HG02763 (cell line): ENCODE results near the gene AANAT.
A peak's percentile ranks its signal among the peaks of the same experiment; 100 is the strongest.

Source experiments
- ATAC-seq: cut with Tn5 transposase; IDR thresholded peaks from one replicate; pipeline ENCODE4 v1.9.1; 2021; ENCODE audit warnings: mild to moderate bottlenecking, moderate library complexity; ENCODE audit not compliant: unreplicated experiment

Gene AANAT

DNA sequence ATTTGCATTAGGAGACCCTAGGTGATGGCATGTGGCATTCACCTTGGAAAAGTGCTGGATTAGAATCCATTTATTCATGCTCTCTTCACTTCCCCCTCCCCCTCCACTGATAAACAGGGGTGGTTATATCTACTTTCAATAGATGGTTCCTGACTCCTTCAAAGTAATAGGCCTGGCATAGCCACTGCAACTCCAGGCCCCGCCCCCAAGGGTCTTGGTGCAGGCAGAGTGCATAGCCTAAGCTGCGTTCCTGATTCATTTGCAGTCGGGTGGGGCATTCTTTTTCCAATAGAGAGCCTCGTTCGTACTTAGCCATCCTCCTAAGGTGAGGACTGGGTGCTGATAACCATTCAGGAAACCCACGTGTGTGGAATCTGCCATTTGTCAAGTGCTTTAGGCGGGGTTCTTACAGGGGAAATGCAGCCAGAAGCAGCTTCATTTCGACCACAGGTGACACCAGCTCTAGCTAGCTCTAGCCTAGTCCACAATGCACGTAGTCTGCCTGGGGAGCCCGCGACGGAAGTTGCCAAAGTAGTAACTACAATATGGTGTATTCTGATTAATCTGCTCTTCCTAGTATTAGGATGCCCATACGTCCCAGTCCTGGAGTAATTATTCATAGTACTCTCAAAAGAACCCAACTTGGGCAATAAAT is 25.6 kb upstream of the AANAT start:
- no peak for ATAC-seq

DNA sequence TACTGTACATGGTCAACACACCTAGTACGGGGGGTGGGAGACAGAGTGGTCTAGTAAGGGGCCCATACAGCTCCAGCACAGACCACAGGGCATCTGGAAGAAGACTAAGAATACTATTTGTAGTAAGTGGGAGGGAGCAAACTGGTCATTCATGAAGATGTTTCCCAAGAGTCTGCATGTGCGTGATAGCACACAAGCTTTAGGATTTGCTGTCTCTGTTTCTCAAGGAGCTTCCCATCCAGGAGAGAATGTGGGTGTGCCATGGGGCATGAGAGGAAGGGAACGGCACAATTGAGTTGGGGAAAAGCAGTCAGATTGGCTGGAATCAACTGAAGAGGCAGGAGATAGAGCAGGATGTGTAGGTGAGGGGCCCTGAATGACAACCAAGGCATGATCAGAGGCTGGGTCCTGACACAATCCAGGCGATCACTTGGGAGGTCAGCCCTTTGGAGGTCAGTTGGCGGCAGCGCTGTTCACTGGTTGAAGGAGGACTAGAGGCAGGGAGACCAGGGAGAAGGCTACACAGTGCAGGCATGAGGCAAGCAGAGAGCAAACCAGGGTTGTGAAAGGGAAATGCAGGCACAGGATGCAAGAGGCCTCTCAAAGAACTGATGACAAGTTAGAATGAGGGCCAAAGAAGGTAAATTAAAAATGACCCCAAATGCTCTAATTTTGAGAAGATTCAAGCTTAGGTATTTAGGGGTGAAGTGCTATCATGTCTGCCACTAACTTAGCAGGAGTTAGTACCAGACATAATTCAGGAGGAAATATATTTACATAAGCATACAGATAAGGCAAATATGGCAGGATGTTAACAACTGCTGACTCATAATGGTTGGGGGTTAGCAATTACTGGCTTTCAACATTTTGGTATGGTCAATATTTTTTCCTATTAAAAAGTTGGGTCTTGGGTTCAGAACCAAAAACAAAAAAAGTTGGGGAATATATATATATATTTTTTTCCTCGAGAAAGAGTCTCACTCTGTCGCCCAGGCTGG is 24.8 kb upstream of the AANAT start:
- ATAC-seq, result no peak

DNA sequence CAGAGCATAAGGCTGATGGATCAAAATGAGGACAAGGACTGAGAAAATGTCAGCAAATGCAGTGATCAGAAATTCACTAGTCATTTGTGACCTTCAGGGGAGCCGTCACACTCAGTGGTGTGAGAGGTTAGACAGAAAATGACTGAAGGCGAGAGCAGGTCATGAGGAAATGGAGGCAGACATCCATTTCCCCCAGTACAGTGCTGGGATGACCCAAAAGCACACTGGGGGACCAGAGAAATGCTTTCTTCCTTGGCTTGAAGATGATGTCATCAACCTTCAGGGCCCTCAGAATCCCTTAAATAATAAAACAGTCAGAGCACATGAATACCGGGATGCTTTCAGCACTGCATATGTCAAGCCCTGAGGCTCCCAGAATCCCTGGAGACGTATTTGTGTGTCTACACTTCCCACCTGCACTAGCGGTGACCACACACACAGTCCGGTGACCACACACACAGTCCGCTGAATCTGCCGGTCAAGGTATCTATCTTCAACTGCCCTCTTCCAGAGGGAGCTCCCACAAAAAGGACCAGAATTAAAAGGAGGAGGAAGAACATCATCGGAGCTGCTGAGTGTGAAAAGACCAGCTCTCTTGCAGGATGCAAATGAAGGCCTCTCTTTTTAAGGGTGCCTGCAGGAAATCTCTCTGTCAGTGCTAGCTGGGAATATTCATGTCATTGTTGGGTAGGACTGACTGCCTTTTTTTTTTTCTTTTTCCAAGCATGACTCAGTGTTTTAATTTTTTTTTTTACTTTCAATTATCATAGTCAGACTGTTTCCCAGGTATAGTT is 22.7 kb upstream of the AANAT start:
- no peak for ATAC-seq

DNA sequence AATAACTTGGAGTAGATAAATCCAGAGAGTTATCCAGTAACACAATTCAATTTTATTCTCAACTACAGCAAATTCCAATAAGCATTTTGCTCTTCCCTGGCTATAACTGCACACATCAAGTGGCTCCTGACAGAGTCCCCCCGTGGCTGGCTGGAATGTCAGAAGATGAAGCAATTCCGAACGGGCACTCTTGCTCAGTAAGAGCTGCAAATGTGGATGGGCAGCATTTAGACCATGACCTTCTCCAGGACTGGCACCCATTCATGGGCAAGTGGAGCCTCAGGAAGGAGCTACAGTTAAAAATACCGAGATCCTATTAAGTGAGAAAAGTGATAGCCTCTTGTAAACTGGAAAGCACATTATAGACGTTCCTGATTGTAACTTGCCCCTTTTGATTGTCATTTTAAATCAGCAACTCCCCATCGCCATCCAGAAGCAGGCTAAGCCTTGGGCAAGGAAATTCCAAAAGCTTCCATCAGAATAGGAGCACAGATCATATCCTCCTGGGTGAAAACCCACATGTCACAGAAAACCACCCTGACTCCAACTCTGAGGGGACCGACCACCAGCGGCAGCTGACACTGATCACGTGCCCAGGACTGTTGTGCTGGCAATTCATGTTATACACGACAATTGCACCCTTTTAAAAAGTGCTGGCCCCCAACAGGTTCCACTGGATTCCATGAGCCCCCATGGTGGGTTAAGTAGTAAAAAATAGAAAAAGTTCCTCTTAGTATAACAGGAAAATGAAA is 21.5 kb upstream of the AANAT start:
- ATAC-seq, result no peak

DNA sequence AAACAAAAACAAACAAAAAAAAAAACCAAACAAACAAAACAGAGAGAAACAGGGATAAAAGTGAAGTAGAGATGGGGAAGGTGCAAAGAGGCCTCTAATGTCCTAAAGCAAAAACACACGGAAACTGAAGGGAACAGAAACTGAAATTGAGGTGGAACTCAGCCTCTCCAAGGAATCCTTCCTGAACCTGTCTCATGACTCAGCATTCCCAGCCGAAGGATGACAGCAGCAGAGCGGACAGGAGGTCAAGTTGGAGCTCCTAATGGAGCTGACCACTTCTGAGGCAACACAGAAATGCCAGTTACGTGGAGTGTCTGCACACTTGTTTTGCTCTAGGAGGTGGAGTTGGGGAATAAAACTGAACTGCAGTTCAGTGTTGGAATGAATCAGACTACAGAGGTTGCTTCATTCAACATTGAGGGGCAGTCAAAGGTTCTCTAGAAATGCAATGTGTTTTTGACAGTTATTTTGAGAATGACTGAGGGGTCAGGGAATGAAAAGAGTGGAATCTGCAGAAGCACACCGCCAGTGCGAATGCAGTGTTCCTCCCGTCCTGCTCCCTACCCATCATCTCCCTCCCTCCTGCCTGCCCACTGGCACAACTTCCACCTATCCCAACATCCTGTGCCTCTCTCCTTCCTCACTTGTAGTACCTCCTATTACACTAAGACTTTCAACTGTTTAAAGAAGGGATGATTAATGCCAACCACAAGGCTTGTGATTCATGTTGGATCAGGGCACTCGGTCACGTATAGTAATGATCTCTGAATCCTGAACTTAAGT is 20.8 kb upstream of the AANAT start:
- no peak for ATAC-seq

DNA sequence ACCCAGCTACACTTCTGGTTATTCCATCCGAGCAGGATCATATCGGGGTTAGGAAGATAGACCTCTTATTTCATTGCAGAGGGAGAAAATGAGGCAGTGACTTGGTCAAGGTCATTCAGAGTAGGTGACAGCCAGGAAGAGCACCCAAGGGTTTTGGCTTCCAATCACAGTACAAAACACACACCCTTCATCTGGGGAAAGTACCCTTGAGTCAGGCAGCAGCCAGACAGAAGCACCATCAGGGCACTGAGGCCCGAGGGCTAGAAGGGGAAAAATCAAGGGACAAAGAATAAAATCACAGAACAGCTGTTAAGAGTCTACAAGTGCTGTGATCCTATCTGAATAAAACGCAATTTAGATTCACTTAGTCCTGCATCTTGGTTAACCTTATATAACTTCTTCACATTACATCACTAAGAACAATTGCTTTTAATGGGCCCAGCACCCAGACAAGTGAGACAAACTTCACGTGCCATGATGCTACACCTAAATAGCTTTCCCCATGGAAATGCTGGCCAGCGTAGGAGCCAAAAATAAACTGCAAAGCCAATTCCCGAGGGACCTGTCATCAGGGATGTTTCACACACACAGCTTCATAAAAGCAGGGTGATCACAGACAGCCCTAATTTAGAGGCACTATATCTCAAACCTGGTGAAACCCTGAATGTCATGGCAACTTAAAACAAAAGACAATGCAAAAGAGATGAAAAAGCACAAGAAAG is 19.3 kb upstream of the AANAT start:
- no peak for ATAC-seq

DNA sequence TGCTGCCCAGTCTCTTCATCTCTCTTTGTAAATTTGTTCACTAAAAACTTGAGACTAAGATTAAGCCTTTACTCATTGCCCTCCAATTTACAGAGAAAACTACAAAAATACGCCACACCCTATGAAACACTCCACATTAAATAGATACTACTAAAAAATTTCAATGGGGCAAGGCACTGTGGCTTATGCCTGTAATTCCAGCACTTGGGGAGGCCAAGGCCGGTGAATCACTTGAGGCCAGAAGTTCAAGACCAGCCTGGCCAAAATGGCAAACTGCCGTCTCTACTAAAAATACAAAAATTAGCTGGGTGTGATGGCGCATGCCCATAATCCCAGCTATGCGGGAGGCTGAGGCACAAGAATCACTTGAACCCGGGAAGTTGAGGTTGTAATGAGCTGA is 18.3 kb upstream of the AANAT start:
- ATAC-seq, result no peak

DNA sequence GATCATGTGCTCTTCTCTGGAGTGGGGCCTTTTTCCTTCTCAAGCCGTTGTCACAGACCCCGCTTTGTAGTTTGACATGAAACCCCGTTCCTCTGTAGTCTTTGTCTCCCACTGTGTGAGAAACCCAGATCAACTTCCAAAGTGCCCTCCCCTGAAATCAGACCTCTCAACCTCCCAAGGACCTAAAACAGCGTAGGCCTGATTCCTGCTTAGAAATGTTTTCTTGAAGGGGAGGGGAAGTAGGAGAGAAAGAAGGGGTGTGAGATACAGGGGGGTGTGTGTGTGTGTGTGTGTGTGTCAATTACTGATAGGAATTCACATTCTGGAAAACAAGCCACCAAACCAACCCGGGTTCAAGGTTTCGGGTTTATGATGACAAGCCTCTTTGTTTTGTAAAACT is 15.9 kb upstream of the AANAT start:
- no peak for ATAC-seq

DNA sequence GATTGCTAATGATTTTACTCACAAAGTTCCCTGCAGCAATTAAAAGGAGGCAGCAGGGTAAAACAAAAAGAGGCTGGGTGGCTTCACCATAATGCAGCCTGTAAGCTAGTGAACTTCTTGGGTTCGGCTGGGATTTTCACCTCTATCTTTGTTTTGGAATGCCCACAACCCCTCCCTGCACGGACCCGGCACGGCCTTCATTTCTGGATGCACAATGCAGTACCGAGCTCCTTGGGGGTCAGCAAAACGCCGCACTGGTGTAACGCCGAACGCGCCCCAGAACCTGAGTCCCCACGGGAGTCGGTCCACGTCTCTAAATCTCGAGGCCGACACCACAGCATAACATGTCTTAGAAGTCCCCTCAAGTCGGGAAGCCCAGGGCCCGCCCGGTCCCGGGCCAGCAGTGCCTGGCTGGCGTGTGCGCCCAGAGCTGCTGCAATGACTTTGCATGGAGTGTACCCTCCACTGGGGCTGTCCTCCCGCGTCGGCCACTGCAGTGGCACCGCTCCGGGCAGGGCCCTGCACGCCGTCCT is 15.2 kb upstream of the AANAT start:
- peak; percentile 12 for ATAC-seq

DNA sequence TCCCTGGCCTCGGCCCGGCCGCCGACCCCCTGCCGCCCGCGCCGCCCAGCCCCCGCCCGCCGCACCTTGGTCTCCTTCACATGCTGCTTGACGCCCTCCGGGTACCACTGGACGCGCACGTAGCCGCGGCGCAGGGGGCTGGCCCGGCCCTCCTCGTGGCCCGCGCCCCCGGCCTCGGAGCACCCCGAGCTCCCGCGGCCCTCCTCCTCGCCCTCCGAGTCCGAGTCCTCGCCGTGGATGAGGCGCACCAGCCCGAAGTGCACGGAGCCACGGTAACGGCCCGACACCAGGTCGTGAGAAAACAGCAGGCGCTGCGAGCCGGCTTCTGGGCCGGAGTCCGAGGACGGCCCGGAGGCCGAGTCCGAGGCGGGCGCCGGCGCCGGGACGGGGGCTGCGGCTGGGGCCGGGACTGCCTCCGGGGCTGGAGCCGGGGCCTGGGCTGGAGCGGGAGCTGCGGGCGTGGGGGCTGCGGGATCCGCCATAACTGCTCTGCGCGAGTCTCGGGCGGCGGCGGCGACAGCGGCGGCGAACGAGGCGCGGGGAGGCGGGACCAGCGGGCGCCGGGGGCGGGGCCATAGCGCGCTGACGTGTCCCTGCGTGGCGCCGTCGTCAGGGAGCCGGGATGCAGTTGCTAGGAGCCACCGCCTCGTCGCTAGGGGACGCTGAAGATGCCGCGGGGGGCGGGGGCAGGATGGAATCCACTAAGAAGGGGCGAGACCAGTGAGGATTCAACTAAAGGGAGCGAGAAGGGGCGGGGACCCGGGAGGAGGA is 14.6 kb upstream of the AANAT start, which contains the start of gene UBE2O:
Gene UBE2O (minus strand): TSS at position 493 of the 771 bp plus-strand sequence. CDS start 11 bp downstream, at position 482.
- ATAC-seq, result peak; percentile 85

DNA sequence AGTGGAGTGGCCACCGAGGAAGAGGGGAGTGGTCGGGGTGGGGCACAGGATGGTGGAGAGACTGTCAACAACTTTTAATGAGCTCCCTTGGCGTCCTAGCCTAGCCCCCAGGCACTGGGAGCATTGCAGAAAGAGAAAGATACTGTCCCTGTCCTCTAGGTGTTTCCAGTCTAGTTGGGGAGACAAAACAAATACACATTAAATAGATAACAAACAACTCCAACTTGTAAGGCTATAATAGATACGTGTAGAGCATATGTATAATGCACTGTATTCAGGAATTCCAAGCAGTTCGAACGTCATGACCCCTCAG is 14.0 kb upstream of the AANAT start:
- no peak for ATAC-seq

DNA sequence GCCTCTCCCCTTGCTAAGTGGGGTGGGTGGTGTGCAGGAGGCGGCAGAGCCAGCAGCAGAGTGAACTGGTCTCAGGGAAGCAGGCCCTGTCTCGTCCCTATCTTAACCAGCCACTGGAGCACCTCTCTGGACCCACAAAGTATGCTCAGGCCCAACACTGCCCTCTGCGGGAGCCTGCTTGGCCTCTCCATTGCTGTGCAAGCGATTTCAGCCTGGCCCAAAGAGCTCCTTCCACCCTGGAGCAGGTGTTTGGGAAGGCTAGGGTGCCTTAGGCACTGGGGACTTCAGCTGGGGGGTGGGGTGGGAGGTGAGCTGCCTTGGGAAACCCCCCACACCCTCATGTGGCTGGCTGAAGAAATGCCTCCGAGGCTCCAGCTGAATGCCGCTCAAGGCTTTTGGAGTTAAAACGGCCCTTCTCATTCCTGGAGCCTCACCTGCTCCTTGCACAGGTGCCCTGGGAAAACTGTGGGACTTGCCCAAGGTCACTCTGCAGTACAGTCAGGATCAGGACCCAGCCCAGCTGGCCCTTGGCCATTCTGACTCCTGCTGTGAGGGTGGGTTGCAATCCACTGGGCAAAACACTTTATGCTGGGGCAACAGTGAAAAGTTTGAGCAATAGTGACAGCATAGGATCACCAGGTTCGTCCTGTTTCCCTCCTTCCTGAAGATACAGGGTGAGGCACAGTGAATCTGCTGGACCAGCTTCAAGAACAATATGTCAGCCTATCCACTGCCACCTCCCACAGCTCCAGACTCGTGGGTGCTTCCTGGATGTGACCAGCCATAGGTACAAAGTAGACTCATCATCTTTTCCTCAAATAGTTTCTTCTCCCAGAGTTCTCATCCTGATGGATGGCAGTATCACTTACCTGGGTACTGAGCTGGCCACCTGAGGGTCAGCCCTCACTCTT is 8.6 kb upstream of the AANAT start:
- ATAC-seq, result no peak

DNA sequence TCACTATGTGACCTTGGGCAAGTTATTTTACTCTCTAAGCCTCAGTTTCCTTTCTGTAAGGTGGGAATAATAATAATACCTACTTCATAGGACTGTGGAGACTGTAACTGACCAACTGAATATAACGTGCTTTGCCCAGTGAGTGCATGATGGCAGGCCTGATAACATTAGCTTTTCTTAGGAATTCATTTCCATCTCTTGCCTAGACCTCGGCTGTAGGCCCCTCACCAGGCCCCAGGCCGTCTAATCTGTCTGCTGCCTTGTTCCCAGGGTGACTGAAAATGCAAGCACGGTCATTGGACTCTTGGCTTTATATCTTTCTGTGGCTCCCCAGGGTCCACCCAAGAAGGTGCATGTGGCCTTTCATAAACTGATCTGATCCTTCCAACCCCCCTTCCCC is 7.7 kb upstream of the AANAT start:
- no peak for ATAC-seq

DNA sequence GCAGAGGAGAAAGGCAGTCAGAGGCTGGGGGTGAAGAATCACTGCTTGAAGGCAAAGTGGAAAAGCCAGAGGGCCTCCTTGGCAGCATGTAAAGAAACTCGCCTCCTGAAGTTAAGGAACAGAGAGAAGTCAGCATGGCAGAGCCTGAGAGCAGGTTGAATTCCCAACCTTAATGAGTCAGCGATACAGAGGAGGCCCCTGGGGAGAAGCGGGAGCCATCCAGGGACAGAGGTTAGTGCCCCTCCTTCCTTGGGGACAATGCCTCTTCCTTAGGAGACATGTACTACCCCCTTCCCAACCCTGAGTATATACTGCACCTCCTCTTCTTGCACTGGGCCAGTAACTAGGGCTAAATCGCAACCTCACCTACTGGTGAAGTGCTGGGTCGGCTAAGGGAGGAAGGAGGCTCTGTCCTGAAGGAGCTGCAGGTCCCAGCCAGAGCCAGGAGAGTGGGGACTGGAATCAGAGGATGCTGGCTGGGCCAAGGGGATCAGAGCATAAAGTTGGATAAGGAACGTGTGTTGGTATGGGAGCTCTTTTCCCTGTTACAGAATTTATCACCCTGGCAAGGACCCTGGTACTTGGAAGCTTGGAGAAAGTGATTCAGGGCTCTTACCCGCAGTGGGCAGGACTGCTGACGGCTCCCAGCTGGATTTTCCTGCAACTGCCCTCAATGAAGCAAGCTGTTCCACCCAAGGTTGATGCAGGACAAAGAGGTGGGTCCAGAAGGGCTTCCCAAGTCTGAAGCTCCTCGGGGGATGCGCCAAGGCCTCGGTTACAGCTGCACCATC is 5.4 kb upstream of the AANAT start:
- no peak for ATAC-seq

DNA sequence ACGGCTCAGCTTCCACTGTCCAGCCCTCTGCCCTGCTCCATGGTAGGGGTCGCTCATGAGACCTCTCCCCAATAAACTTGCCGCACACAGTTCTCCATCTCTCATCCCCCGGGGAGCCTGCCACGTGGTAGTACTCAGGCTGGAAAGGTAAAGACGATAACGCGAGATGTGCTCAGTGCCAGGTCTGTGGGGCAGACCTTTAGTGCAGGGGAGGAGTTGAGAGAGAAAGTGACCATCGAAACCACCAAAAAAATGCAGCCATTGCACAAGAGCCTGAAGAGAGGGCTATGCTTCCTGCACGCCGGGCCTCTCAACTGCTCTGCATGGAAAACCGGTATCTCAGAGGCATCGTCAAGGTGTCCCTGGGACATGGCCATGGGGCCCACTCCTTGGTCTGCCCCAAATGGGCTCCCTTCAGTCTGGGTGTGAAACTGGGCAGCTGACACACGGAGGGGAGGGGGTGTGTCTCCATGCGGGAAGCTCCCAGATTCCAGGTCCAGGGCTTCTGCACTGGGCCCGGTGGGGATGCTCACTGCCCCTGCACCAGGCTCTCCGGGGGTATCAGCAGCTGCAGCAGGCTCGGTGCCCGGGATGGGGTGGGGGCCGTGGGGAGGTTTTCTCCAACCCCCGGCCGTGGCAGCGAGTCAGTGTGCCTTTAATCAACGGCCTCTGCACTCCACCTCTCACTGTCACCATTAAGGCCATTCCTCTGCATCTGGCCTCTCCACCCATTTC is 4.7 kb upstream of the AANAT start:
- no peak for ATAC-seq

DNA sequence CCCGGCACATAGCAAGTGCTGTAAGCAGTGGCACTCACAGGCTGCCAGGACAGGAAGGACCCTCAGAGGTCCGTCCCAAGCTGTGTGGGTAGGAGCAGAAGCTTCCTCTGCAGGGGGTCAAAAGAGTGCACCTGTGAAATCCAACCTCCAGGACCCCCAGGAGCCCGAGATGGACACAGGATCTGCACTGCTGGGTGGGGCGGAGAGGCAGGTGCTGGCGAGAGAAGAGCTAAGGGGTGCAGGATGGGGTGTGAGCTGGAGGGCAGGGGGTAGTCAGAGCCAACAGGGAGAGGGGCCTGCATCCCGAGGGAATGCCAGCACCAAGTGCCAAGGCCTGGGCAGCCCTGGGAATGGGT is 650 bp upstream of the AANAT start:
- ATAC-seq, result no peak
